Neutrophil (primary cell): ENCODE measurements around the gene LGR5.

ENCODE experiments used
- H3K27ac ChIP-seq: fragments of 200-600 bp; sonication (generic); 2 replicates; pipeline ENCODE4 v1.5.1; 2016; ENCODE audit warnings: mild to moderate bottlenecking, moderate library complexity
- H3K27me3 ChIP-seq: fragments of 200-600 bp; sonication (generic); 2 replicates; pipeline ENCODE4 v1.6.0; 2016; ENCODE audit warnings: mild to moderate bottlenecking
- H3K36me3 ChIP-seq: fragments of 200-600 bp; sonication (generic); 2 replicates; pipeline ENCODE4 v1.5.1; 2017
- H3K4me1 ChIP-seq, 2 experiments: fragments of 200-600 bp in 1 of 2; sonication (generic) in 1 of 2; 1 replicate in 1 of 2; 2 replicates in 1 of 2; pipeline versions ENCODE4 v1.5.1 to v1.6.1; 2013 to 2016; ENCODE audit warnings: low read depth in 1 of 2, low read length in 1 of 2, mild to moderate bottlenecking in 1 of 2, moderate library complexity in 1 of 2; ENCODE audit not compliant: control insufficient read depth in 1 of 2, insufficient read depth in 1 of 2
- H3K4me3 ChIP-seq, 2 experiments: fragments of 200-600 bp in 1 of 2; sonication (generic) in 1 of 2; 1 replicate in 1 of 2; 2 replicates in 1 of 2; pipeline ENCODE4 v1.5.1; 2013 to 2016; ENCODE audit warnings: low read depth in 1 of 2, low read length in 1 of 2, mild to moderate bottlenecking in 1 of 2, moderate library complexity in 1 of 2
- H3K9me3 ChIP-seq: fragments of 200-600 bp; sonication (generic); 2 replicates; pipeline ENCODE4 v1.5.1; 2016
- TF ChIP-seq, protein P1 (sequence below): fragments of 200-600 bp; sonication (generic); IDR thresholded peaks from 2 replicates; pipeline ENCODE4 v1.5.1; 2016; ENCODE audit warnings: antibody characterized with exemption

LGR5 gene

DNA sequence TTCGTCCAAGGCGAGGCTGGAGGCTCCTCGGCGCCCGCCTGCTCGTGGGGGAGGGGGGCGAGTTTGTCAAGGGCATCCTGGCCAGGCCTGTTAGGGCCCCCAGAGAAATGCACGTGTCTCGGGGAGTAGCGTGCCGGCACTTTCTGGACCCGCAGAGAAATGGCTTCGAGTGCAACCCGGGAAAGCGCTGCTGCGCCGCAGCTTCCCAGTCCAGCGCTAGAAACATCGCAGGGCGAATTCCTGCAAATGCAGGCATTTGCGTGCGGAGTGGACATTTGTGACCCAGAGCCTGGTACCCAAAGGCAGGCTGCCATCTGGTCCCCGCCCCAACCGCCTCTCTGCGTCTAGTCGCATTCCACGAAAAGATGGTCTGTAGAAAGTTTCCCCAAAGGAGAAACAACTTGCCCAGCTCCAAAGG is 756 bp downstream of the LGR5 start:
- peaks cover 3 to 7% of the 10 kb centered on the region in 2 experiments for H3K4me1 ChIP-seq
- H3K27me3 ChIP-seq, result peaks cover 75% of the 10 kb centered on the region
- no peak overlapping the region for H3K4me3 ChIP-seq
- H3K27ac ChIP-seq, result no peak overlapping the region
- H3K36me3 ChIP-seq, result no peaks in the 10 kb centered on the region
- peaks cover 3% of the 10 kb centered on the region for H3K9me3 ChIP-seq
- TF ChIP-seq, protein P1, sequence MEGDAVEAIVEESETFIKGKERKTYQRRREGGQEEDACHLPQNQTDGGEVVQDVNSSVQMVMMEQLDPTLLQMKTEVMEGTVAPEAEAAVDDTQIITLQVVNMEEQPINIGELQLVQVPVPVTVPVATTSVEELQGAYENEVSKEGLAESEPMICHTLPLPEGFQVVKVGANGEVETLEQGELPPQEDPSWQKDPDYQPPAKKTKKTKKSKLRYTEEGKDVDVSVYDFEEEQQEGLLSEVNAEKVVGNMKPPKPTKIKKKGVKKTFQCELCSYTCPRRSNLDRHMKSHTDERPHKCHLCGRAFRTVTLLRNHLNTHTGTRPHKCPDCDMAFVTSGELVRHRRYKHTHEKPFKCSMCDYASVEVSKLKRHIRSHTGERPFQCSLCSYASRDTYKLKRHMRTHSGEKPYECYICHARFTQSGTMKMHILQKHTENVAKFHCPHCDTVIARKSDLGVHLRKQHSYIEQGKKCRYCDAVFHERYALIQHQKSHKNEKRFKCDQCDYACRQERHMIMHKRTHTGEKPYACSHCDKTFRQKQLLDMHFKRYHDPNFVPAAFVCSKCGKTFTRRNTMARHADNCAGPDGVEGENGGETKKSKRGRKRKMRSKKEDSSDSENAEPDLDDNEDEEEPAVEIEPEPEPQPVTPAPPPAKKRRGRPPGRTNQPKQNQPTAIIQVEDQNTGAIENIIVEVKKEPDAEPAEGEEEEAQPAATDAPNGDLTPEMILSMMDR, result no peak

DNA sequence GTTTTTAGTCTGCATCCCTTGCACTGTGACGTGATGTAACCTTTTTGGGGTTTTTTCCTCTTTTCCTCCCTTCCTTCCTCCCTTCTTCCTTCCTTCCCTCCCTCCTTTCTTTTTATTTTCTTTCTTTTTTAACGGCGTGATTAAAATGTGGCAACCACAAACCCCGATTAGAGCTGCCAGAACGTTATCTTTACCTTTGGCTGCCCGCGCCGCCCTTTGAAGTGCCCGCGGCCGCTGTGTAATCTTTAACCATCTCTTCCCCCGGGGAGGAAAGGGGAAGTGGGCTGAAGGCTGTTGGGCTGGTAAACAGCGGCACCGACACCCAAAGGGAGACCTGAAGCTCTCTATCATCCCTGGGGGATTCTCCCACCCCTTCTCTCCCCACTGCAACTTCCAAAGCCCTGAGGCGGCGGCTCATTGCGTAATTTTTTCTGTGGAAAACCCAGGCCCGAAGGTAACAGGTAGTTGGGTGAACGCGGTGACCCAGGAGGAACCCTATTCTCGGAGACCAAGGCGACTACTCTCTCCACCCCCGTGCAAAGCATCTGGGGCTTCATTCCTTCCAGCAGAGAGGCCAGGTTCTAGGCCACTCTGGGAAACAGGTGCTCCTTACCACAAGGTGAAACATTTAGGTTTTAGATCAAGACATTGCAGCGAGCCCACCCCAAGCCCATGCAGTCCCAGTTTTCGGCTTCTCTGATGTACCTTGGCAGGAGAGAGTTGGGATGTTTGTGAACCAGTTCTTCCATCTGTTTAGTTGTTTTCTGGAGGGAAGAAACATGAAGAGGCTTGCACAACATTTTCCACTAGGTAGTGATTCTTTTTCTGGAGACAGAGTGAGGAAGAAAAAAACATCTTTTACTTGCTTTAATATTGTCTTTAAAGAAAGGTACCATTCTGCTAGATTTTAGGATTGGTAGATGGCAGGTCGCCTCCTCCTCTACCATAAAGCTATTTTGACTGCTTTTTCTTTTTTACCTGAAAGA is 1.5 kb downstream of the LGR5 start:
- TF ChIP-seq, protein P1, result no peak
- Histone ChIP-seq H3K4me1 (peaks cover 3 to 7% of the 10 kb centered on the region in 2 experiments), H3K27ac (no peak overlapping the region), H3K27me3 (peaks cover 79% of the 10 kb centered on the region), H3K4me3 (no peak overlapping the region), H3K9me3 (peaks cover 3% of the 10 kb centered on the region), H3K36me3 (no peaks in the 10 kb centered on the region)

DNA sequence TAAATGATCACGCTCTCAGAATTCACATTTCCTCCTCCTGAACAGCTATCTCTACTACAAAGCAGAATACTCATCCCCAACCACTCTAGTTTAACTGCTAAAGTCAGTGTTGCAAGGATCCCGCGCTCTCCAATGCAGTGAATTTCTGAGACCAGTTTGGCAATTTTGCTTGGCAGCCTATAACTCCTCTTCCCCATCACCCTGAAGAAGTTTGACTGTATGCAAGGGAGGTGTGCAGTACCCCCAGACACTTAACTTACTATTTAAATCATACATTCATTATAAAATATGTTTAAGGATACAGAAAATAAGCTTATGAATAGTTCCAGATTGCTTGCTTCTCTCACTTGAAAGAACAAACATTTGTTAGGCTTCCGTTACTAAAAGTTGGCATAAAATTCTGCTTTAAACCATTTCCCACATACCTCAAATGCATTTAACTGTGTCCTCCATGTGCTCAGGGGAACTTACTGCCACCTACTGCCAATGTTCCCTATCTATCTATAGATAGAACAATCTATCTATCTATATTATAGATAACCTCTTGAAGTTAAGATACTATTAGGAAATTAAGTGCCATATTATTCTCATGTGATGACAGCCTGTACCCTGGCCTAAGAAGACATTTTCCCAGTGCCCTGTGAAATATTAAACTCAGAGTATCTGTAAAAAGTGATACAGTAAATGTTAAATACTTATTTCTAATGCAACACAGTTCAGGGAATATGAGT is 2.4 kb downstream of the LGR5 start:
- peaks cover 79% of the 10 kb centered on the region for H3K27me3 ChIP-seq
- no peak overlapping the region for H3K4me3 ChIP-seq
- peaks cover 3 to 7% of the 10 kb centered on the region in 2 experiments for H3K4me1 ChIP-seq
- TF ChIP-seq, protein P1, result no peak
- no peak overlapping the region for H3K27ac ChIP-seq
- H3K36me3 ChIP-seq, result no peaks in the 10 kb centered on the region
- H3K9me3 ChIP-seq, result peaks cover 3% of the 10 kb centered on the region

DNA sequence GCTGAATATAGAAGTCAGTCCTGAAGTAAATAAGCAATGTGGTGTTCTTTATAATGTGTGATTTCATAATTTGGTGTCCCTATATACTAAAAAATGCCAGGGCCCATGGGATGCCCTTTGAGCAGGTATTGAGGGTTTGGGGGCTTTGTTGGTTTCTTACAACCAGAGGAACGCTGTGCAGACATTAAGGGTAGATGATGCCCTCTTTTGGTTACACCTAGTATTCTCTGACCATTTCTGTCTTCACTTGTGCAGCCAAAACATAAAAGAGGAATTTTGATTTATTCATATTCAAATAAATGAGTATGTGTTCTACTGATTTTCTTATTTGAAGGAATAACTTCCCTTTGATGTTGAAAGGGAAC is 3.0 kb downstream of the LGR5 start:
- no peak overlapping the region for H3K27ac ChIP-seq
- H3K36me3 ChIP-seq, result no peaks in the 10 kb centered on the region
- no peaks in the 10 kb centered on the region for H3K9me3 ChIP-seq
- H3K4me1 ChIP-seq, result peaks cover 3 to 7% of the 10 kb centered on the region in 2 experiments
- TF ChIP-seq, protein P1, result no peak
- H3K4me3 ChIP-seq, result no peak overlapping the region
- H3K27me3 ChIP-seq, result peaks cover 75% of the 10 kb centered on the region

DNA sequence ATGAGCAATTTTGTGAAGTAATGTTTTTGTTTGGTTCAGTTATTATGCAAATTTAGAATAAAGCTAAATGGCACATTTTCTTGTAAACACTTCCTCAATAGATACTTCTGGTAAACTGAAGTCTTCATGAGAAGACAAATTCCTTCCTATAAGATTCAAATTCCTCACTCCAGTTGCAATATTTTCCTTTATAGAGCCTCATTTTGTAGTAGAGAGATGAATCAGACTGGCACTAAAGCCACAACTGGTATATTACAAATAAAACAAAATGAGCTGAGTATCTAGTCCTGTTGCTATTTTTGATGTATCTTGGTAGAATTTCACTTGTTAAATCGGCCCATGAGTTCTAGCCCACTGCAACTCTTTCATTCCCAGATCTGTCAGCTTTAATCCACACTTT is 5.5 kb downstream of the LGR5 start:
- TF ChIP-seq, protein P1, result no peak
- Histone ChIP-seq H3K9me3 (no peaks in the 10 kb centered on the region), H3K4me1 (peaks cover 0 to 3% of the 10 kb centered on the region in 2 experiments), H3K27me3 (peaks cover 49% of the 10 kb centered on the region), H3K27ac (no peak overlapping the region), H3K36me3 (no peaks in the 10 kb centered on the region), H3K4me3 (no peak overlapping the region)
